Measurements from ENCODE around the gene RAB24.

- TF ChIP-seq POLR2AphosphoS5 (IDR thresholded peaks at IDR 0.05): no peak
- TF ChIP-seq CTCF (IDR thresholded peaks at IDR 0.05): no peak
These were observed 45.8 kb upstream of the RAB24 start for GRCh38 chr5:177349362-177349647.

Data from esophagus muscularis mucosa (tissue), 3 donors.